ENCODE measurements around the gene ISCU.

ISCU gene

GRCh38 chr12:108592033-108592909, 29.9 kb downstream of the ISCU start:
- no peak for DNase-seq

- DNase-seq, result no peak
These were observed 32.0 kb downstream of the ISCU start for GRCh38 chr12:108594323-108594903.

GRCh38 chr12:108594960-108595710, 32.7 kb downstream of the ISCU start:
- no peak for DNase-seq

- no peak for DNase-seq
These were observed 33.6 kb downstream of the ISCU start for GRCh38 chr12:108595711-108596647.

- DNase-seq, result no peak
These were observed 34.6 kb downstream of the ISCU start for GRCh38 chr12:108596854-108597558.

GRCh38 chr12:108597559-108598471, 35.4 kb downstream of the ISCU start, which contains the start of gene TMEM119:
TSS of gene TMEM119 (minus strand) at chr12:108598084. CDS start at chr12:108592383, 5,701 bp downstream.
- no peak for DNase-seq

- DNase-seq, result no peak
These were observed 36.3 kb downstream of the ISCU start for GRCh38 chr12:108598553-108599250.

GRCh38 chr12:108599541-108599940, 37.1 kb downstream of the ISCU start:
- no peak for DNase-seq

GRCh38 chr12:108599948-108600701, 37.7 kb downstream of the ISCU start:
- DNase-seq, result no peak

- no peak for DNase-seq
These were observed 38.3 kb downstream of the ISCU start for GRCh38 chr12:108600702-108601007.

- no peak for DNase-seq
These were observed 39.9 kb downstream of the ISCU start for GRCh38 chr12:108602209-108602705.

GRCh38 chr12:108602976-108603704, 40.7 kb downstream of the ISCU start:
- no peak for DNase-seq

GRCh38 chr12:108603743-108604142, 41.3 kb downstream of the ISCU start:
- DNase-seq, result no peak

GRCh38 chr12:108604208-108604941, 42.0 kb downstream of the ISCU start:
- no peak for DNase-seq

- DNase-seq, result no peak
These were observed 42.7 kb downstream of the ISCU start for GRCh38 chr12:108605000-108605689.

GRCh38 chr12:108605690-108606406, 43.5 kb downstream of the ISCU start:
- DNase-seq, result no peak

Measured in activated CD4-positive, CD25-positive, alpha-beta regulatory T cell treated with anti-CD3 and anti-CD28 coated beads, Interleukin-2, amount 50 U/mL, for 72 hours (primary cell).